DMS153 (cell line): ENCODE data around the gene NR4A3.
A peak's percentile ranks its signal among the peaks of the same experiment; 100 is the strongest.
"Not testable (repeated sequence)": the region's sequence is repeated elsewhere in the genome, so short reads cannot be mapped to it uniquely, and the experiment has no call there.

Experiments used
- DNase-seq: peaks from one replicate; lab custom pipeline; 2025; lab: John Stamatoyannopoulos, UW

NR4A3 gene

GRCh38 chr9:99821396-99822108 is at the start of gene NR4A3:
NR4A3 (plus strand) TSS chr9:99821885; CDS start chr9:99828043, 6,158 bp downstream.
- DNase-seq, result peak; percentile 90

- peak; percentile 10 for DNase-seq
These were observed 48.1 kb upstream of the NR4A3 start for GRCh38 chr9:99773468-99774138.

DNA sequence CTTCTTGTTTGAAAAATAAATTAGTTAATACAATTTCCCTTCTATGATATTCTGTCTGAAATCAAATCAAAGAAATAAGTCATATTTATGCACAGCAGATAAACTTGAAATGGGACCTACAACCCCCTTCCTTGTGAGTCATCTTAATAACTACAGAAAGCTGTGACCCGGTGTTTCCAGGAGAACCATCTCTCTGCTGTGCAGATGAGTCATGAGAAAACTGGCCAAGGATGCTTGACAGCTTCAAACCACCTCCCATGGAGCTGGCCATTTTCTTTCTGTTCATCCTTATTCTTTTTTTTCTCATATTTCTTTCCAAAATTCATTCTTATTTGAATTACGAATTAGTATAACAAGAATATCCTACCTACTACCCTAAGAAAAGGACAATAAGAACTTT is 43.4 kb upstream of the NR4A3 start:
- DNase-seq, result no peak

DNA sequence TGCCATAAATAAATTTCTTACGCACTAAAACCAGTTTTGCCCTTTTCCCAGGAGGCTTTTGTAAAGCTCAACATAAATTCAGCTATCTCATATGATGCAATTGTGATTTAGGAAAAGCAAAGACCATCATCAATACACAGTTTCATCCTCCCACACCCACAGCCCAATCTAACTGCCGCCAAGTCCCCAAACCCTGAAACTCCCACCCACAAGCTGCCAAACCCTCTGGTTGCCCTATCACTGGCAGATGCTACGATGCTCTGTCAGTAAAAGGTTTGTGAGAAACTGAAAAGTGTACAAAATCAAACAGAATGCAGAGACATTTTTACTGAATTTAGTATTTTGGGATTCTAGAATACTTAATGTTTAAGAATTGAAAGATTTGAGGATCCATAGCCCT is 42.8 kb upstream of the NR4A3 start:
- DNase-seq, result no peak

DNA sequence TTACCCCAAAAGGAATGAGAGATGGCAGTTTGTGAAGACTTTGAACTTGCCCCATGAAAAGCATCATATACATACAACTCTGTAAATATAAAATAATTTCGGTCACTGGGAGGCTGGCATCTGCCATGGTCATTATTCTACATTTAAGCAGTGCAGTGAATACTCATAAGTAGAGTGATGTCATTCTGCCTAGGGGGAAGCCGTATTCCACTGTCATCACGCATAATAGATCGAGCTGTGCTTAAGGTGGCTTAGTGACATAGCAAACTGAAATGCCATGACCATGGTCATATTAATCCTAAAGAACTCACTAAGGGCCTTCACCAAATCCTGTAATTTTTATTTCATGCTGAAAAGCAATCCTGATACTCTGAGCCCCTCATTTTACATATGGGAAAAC is 42.4 kb upstream of the NR4A3 start:
- no peak for DNase-seq

DNA sequence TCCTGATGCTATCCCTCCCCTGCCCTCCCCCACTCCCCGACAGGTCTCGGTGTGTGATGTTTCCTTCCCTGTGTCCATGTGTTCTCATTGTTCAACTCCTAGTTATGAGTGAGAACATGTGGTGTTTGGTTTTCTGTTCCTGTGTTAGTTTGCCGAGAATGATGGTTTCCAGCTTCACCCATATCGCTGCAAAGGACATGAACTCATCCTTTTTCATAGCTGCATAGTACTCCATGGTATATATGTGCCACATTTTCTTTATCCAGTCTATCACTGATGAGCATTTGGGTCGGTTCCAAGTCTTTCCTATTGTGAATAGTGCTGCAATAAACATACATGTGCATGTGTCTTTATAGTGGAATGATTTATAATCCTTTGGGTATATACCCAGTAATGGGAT is 39.3 kb upstream of the NR4A3 start:
- DNase-seq, result not testable (repeated sequence)

DNA sequence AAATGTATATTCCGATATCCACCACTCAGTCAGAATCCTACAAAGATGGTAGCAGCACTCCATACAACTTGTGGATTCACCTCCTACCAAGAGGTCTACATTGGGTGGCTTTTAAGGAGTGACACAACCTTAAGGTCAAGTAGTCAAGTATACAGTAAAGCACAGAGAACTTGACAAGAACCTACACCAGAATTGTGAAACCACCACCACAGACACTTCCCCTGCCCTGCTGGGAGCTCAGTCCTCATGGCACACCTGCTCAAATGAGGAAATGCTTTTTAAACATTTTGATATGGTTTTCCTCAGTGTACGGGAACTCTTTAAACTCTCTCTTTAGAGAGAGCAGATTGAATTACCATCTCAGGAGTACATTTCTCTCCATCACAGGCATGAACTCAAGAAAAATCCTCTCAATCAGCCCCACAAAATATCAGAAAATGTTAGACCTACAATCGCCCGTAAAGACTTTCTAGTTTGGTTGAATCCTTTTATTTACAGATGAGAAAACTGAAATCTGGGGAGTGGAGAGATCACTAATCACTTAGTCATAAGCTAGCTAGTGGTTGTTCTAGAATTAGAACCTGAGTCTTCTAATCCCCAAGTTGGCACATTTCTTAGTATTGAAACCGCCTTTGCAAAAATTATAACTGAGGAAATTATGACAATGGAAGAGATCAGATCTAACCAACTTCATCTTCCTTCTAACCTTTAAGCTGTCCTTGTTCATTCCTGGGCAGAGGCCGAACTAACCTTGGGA is 38.5 kb upstream of the NR4A3 start:
- no peak for DNase-seq

- no peak for DNase-seq
These were observed 37.9 kb upstream of the NR4A3 start for GRCh38 chr9:99783799-99784198.

DNA sequence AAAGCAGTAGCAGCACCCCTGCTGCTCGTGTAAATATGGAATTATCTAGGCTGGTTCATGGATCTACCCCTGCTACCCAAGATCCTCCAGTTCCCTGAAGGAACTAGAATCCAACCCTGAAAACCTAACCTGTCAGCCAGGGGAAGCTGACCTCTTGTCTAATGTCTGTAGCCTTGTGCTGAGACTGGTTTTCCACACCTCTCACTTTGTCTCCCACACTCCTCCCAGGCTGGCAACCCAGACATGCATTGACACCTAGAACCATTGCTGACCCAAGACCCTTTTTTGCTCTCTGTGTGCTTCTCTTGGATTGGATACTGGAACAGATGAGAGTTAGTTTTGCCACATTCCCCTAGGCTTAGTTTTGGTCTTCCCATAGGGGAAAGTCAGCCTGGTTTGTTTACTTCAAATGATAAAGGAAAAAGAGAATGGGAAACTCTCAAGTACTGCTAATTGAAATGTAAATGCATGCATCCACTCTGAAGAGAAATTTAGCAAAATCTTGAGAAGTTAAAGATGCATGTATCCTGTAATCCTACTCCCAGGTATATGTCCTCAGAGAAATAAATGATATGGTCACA is 36.6 kb upstream of the NR4A3 start:
- no peak for DNase-seq

DNA sequence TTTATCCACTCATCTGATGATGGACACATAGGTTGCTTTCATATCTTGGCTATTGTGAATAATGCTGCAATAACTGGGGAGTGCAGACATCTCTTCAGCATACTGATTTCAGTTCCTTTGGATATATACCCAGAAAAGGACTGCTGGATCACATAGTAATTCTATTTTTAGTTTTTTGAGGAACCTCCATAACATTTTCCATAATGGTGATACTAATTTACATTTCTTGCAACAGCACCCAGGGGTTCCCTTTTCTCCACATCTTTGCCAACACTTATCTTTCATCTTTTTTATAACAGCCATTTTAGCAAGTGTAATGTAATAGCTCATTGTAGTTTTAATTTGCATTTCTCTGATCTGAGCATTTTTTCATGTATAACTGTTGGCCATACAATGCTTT is 34.1 kb upstream of the NR4A3 start:
- DNase-seq, result no peak

- DNase-seq, result no peak
These were observed 28.2 kb upstream of the NR4A3 start for GRCh38 chr9:99793528-99793927.

GRCh38 chr9:99796231-99796630 is 25.5 kb upstream of the NR4A3 start:
- DNase-seq, result no peak

- DNase-seq, result no peak
These were observed 19.9 kb upstream of the NR4A3 start for GRCh38 chr9:99801775-99802174.

DNA sequence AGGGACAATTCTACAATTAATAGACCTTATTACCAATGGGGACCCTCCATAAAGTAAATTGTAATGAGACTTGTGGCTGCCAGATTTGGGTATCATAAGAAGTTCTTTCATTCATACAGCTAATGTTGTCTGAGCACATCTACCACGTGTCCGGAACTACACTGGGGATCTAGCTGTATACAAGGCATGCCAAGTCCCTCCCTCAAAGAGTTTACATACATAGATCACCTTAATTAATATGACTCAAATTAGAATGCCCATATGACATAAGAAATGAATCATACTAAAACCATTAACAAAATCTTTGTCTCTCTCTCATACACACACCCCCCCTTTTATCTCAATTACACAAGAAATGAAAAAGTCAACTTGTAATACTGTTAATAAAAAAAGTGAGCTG is 18.0 kb upstream of the NR4A3 start:
- DNase-seq, result no peak

GRCh38 chr9:99807276-99807852 is 14.3 kb upstream of the NR4A3 start:
- DNase-seq, result peak; percentile 5

GRCh38 chr9:99807956-99808355 is 13.7 kb upstream of the NR4A3 start:
- no peak for DNase-seq

DNA sequence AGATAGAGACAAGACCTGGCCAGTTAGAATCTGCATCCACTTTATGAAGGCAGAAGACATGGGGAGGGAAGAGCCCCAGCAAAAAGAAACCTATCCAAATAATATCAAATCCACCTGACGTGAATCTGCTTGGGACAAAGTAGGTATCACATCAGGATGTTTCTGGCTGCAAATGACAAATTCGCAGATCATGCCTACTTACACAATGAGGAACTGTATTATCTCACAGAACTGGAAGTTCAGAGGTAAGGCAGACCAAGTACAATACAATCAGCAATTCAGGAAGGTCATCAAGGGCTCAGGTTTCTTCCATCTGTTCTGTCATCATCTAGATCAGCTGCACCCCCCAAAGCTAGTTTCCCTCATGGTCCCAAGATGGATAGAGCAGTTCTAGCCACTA is 13.2 kb upstream of the NR4A3 start:
- DNase-seq, result no peak

- DNase-seq, result no peak
These were observed 11.9 kb upstream of the NR4A3 start for GRCh38 chr9:99809586-99810319.

DNA sequence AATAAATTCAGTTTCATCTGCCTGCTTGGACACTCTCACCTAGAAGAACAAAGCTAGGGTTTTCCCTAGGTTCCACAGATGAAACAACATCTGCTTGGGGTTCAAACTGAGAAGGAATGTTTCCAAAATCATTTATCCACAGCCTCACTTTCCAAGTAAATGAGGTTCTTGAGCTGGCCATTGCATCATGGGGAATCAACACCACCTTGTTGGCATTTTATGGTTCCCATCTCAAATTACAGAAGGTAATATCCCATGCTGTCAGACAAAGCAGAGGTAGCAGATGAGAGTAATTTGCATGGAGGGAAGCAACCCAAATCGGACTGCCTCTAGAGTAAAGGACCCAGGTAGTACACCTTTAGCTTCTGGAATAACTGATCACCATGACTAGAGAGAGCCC is 10.5 kb upstream of the NR4A3 start:
- DNase-seq, result peak; percentile 1

- DNase-seq, result no peak
These were observed 9.9 kb upstream of the NR4A3 start for GRCh38 chr9:99811598-99812383.

DNA sequence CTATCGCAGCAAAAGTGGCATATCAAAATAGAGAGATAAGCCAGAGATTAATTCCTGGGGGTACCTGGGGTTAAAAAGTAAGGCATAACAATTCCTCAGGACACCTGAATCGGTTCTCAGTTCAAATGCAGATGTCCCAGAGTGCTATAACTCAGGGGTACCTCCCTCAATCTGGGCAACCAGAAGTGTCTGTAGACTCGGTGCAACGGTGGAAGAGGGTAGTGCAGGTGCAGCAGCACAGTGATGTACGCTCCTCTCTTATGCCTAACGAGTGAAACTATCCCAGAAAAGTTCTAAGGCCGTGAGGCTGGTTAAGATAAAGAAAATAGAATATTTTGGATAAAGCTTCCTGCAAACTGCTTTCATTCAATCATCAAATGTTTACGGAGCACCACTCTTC is 7.9 kb upstream of the NR4A3 start:
- DNase-seq, result no peak
